HepG2 (cell line): ENCODE results near the gene NOXO1. TPM values are rescaled to one million over a fixed set of nuclear protein-coding genes. Genes with fewer than 3 reads are reported as not detected.
A peak's percentile ranks its signal among the peaks of the same experiment; 100 is the strongest.

Source experiments
- ATAD3A ChIP-seq: sonication (generic); formaldehyde crosslinking; IDR thresholded peaks from 2 replicates; pipeline ENCODE4 v1.4.0; 2020; ENCODE audit warnings: missing genetic modification reagents
- ATF7 ChIP-seq, 2 experiments: fragments of 450-650 bp in 1 of 2; sonication (generic) in 1 of 2; formaldehyde crosslinking in 1 of 2; IDR thresholded peaks; 2 replicates each; pipeline versions ENCODE4 v1.4.0 to v1.6.1; 2016 to 2020; ENCODE audit warnings: antibody characterized with exemption in 1 of 2, mild to moderate bottlenecking in 1 of 2, missing genetic modification reagents in 1 of 2
- ATF7-NPFF ChIP-seq: sonication (generic); formaldehyde crosslinking; IDR thresholded peaks from 2 replicates; pipeline ENCODE4 v1.8.1; 2023; ENCODE audit warnings: mild to moderate bottlenecking, low read depth, missing genetic modification reagents, moderate library complexity
- CBX5 ChIP-seq: sonication (generic); formaldehyde crosslinking; IDR thresholded peaks from 2 replicates; pipeline ENCODE4 v1.4.0; 2020; ENCODE audit warnings: missing genetic modification reagents, borderline replicate concordance
- ELF4 ChIP-seq: sonication (generic); formaldehyde crosslinking; IDR thresholded peaks from 2 replicates; pipeline ENCODE4 v1.5.0; 2020; ENCODE audit warnings: missing genetic modification reagents, mild to moderate bottlenecking, moderate library complexity, borderline replicate concordance
- HIVEP1 ChIP-seq: sonication (generic); formaldehyde crosslinking; IDR thresholded peaks from 2 replicates; pipeline ENCODE4 v1.4.0; 2020; ENCODE audit warnings: mild to moderate bottlenecking, missing genetic modification reagents
- KLF11 ChIP-seq: IDR thresholded peaks from 2 replicates; pipeline ENCODE4 v1.6.1; 2016; ENCODE audit warnings: missing compliant biosample characterization
- NAIF1 ChIP-seq: sonication (generic); formaldehyde crosslinking; IDR thresholded peaks from 2 replicates; pipeline ENCODE4 v1.5.0; 2020; ENCODE audit warnings: mild to moderate bottlenecking, missing genetic modification reagents, borderline replicate concordance
- PAWR ChIP-seq: sonication (generic); formaldehyde crosslinking; IDR thresholded peaks from 2 replicates; pipeline ENCODE4 v1.4.0; 2020; ENCODE audit warnings: missing genetic modification reagents, mild to moderate bottlenecking, borderline replicate concordance
- RFXAP ChIP-seq: sonication (generic); formaldehyde crosslinking; IDR thresholded peaks from 2 replicates; pipeline ENCODE4 v1.4.0; 2020; ENCODE audit warnings: missing genetic modification reagents, borderline replicate concordance
- SATB2 ChIP-seq: sonication (generic); formaldehyde crosslinking; IDR thresholded peaks from 2 replicates; pipeline ENCODE4 v1.5.0; 2020; ENCODE audit warnings: missing genetic modification reagents
- TBX3 ChIP-seq: fragments of 450-650 bp; IDR thresholded peaks from 2 replicates; pipeline ENCODE4 v1.6.1; 2017; ENCODE audit warnings: antibody characterized with exemption, mild to moderate bottlenecking, inconsistent platforms, borderline replicate concordance
- THRA ChIP-seq: sonication (generic); formaldehyde crosslinking; IDR thresholded peaks from 2 replicates; pipeline ENCODE4 v1.4.0; 2020; ENCODE audit warnings: missing genetic modification reagents, borderline replicate concordance
- ZNF292 ChIP-seq: sonication (generic); formaldehyde crosslinking; IDR thresholded peaks from 2 replicates; pipeline ENCODE4 v1.8.1; 2022; ENCODE audit warnings: mild to moderate bottlenecking, low read depth, missing genetic modification reagents, borderline replicate concordance
- ZNF552 ChIP-seq: sonication (generic); formaldehyde crosslinking; IDR thresholded peaks from 2 replicates; pipeline ENCODE4 v1.9.0; 2022; ENCODE audit warnings: missing genetic modification reagents, mild to moderate bottlenecking, borderline replicate concordance
- ZNF749 ChIP-seq: sonication (generic); formaldehyde crosslinking; IDR thresholded peaks from 2 replicates; pipeline ENCODE4 v1.8.0; 2022; ENCODE audit warnings: mild to moderate bottlenecking, missing genetic modification reagents, moderate library complexity, borderline replicate concordance
- polyA plus RNA-seq, 8 experiments: library from polyadenylated mRNA; depleted of rRNA in 3 of 8; stranded (reverse) in 7 of 8; unstranded in 1 of 8; fragments of >200 nt; fragmentation: Illumina TruSeq in 4 of 8; extraction: Trizol in 4 of 8; gene quantifications; 2 replicates each; pipeline versions ENCODE4 v1.2.1 to v1.2.3, GENCODE V29; 2011 to 2016; ENCODE audit warnings: low read depth in 4 of 8, missing spikeins in 1 of 8, mixed read lengths in 1 of 8; ENCODE audit not compliant: insufficient read depth in 1 of 8
- total RNA-seq, 5 experiments: library from RNA; depleted of rRNA; stranded (reverse); fragments of >200 nt; fragmentation: Illumina TruSeq; extraction: Trizol; gene quantifications; 2 replicates each; pipeline ENCODE4 v1.2.3, GENCODE V29; 2016; ENCODE audit warnings: low read depth in 1 of 5
- TF ChIP-seq, protein P1 (sequence below): sonication (generic); formaldehyde crosslinking; IDR thresholded peaks from 2 replicates; pipeline ENCODE4 v1.4.0; 2020; ENCODE audit warnings: missing genetic modification reagents, borderline replicate concordance
- TF ChIP-seq, protein P2 (sequence below): sonication (generic); formaldehyde crosslinking; IDR thresholded peaks from 2 replicates; pipeline ENCODE4 v1.4.0; 2020; ENCODE audit warnings: mild to moderate bottlenecking, missing genetic modification reagents, borderline replicate concordance
- TF ChIP-seq, protein P3 (sequence below): sonication (generic); formaldehyde crosslinking; conservative IDR thresholded peaks from 2 replicates; pipeline ENCODE4 v1.4.0; 2020; ENCODE audit warnings: missing genetic modification reagents

The NOXO1 gene
- total and polyA plus RNA-seq, 2 of the 13 experiments (the other 11 are each of a cell fraction or from before 2014, with no cell fraction given), result 0.69 to 1.4 TPM

- TF ChIP-seq ATF7 (IDR thresholded peaks at IDR 0.05), result no peak
- no peak for TF ChIP-seq ATF7 (CRISPR knock-in tag; IDR thresholded peaks at IDR 0.05)
- TF ChIP-seq, protein P1, sequence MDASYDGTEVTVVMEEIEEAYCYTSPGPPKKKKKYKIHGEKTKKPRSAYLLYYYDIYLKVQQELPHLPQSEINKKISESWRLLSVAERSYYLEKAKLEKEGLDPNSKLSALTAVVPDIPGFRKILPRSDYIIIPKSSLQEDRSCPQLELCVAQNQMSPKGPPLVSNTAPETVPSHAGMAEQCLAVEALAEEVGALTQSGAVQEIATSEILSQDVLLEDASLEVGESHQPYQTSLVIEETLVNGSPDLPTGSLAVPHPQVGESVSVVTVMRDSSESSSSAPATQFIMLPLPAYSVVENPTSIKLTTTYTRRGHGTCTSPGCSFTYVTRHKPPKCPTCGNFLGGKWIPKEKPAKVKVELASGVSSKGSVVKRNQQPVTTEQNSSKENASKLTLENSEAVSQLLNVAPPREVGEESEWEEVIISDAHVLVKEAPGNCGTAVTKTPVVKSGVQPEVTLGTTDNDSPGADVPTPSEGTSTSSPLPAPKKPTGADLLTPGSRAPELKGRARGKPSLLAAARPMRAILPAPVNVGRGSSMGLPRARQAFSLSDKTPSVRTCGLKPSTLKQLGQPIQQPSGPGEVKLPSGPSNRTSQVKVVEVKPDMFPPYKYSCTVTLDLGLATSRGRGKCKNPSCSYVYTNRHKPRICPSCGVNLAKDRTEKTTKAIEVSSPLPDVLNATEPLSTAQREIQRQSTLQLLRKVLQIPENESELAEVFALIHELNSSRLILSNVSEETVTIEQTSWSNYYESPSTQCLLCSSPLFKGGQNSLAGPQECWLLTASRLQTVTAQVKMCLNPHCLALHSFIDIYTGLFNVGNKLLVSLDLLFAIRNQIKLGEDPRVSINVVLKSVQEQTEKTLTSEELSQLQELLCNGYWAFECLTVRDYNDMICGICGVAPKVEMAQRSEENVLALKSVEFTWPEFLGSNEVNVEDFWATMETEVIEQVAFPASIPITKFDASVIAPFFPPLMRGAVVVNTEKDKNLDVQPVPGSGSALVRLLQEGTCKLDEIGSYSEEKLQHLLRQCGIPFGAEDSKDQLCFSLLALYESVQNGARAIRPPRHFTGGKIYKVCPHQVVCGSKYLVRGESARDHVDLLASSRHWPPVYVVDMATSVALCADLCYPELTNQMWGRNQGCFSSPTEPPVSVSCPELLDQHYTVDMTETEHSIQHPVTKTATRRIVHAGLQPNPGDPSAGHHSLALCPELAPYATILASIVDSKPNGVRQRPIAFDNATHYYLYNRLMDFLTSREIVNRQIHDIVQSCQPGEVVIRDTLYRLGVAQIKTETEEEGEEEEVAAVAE (CRISPR knock-in tag), result no peak
- no peak for TF ChIP-seq ZNF552 (CRISPR knock-in tag)
- TF ChIP-seq ELF4 (CRISPR knock-in tag), result no peak
- peak; percentile 69; the same call in 1 of the 2 replicates for TF ChIP-seq ZNF292 (CRISPR knock-in tag)
- TF ChIP-seq NAIF1 (CRISPR knock-in tag), result no peak
- 0 out of 2 replicates have a peak, but pooled peaks have one; percentile 9 for TF ChIP-seq ATF7-NPFF (CRISPR knock-in tag)
- no peak for TF ChIP-seq THRA (CRISPR knock-in tag)
- TF ChIP-seq KLF11 (CRISPR knock-in tag), result no peak
- no peak for TF ChIP-seq HIVEP1 (CRISPR knock-in tag)
- TF ChIP-seq PAWR (CRISPR knock-in tag), result no peak
- no peak for TF ChIP-seq ZNF749 (CRISPR knock-in tag)
- TF ChIP-seq SATB2, result no peak
- no peak for TF ChIP-seq RFXAP (CRISPR knock-in tag)
- TF ChIP-seq, protein P2, sequence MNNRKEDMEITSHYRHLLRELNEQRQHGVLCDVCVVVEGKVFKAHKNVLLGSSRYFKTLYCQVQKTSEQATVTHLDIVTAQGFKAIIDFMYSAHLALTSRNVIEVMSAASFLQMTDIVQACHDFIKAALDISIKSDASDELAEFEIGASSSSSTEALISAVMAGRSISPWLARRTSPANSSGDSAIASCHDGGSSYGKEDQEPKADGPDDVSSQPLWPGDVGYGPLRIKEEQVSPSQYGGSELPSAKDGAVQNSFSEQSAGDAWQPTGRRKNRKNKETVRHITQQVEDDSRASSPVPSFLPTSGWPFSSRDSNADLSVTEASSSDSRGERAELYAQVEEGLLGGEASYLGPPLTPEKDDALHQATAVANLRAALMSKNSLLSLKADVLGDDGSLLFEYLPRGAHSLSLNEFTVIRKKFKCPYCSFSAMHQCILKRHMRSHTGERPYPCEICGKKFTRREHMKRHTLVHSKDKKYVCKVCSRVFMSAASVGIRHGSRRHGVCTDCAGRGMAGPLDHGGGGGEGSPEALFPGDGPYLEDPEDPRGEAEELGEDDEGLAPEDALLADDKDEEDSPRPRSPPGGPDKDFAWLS, result no peak
- no peak for TF ChIP-seq ATAD3A
- no peak for TF ChIP-seq CBX5 (CRISPR knock-in tag)
- TF ChIP-seq, protein P3, sequence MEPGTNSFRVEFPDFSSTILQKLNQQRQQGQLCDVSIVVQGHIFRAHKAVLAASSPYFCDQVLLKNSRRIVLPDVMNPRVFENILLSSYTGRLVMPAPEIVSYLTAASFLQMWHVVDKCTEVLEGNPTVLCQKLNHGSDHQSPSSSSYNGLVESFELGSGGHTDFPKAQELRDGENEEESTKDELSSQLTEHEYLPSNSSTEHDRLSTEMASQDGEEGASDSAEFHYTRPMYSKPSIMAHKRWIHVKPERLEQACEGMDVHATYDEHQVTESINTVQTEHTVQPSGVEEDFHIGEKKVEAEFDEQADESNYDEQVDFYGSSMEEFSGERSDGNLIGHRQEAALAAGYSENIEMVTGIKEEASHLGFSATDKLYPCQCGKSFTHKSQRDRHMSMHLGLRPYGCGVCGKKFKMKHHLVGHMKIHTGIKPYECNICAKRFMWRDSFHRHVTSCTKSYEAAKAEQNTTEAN (CRISPR knock-in tag), result no peak
- no peak for TF ChIP-seq TBX3
Observed at GRCh38 chr16:1932050-1933028, 48.9 kb downstream of the NOXO1 start (continued).
